Left renal pelvis (tissue), 4 donors: ENCODE results near the gene CORO2B. TPM values are rescaled to one million over a fixed set of nuclear protein-coding genes. Genes with fewer than 3 reads are reported as not detected.
"Not testable (repeated sequence)": the region's sequence is repeated elsewhere in the genome, so short reads cannot be mapped to it uniquely, and the experiment has no call there.

ENCODE experiments used
- DNase-seq, 4 donors: peaks; one replicate each; pipeline ENCODE4 v3.0.0-alpha.2; 2013; ENCODE audit warnings: low read depth in 4 of 4, low spot score in 3 of 4
- polyA plus RNA-seq, 4 donors: library from polyadenylated mRNA; unstranded; fragments of 120-200 nt; gene quantifications; one replicate each; pipeline ENCODE4 v1.2.1, GENCODE V29; 2013; ENCODE audit not compliant: insufficient read length in 4 of 4

The CORO2B gene
- polyA plus RNA-seq, 4 donors: 5.5 to 25.1 (median 22.6) TPM

- DNase-seq: no peak
Observed at GRCh38 chr15:68755731-68756130, 176.9 kb downstream of the CORO2B start.

- DNase-seq: not testable (repeated sequence)
Observed at GRCh38 chr15:68759982-68760579, 181.3 kb downstream of the CORO2B start.

GRCh38 chr15:68763063-68763462 lies 184.3 kb downstream of the CORO2B start:
- no peak for DNase-seq

GRCh38 chr15:68764090-68764489 lies 185.3 kb downstream of the CORO2B start:
- no peak for DNase-seq

- DNase-seq: no peak
Observed at GRCh38 chr15:68765602-68766368, 187.0 kb downstream of the CORO2B start.

GRCh38 chr15:68767833-68768232 lies 189.0 kb downstream of the CORO2B start:
- no peak for DNase-seq

- no peak for DNase-seq
Observed at GRCh38 chr15:68768321-68768720, 189.5 kb downstream of the CORO2B start.

GRCh38 chr15:68769702-68770101 lies 190.9 kb downstream of the CORO2B start:
- DNase-seq: no peak

- no peak for DNase-seq
Observed at GRCh38 chr15:68770216-68770615, 191.4 kb downstream of the CORO2B start.

GRCh38 chr15:68773036-68773435 lies 194.2 kb downstream of the CORO2B start:
- DNase-seq: no peak

- no peak for DNase-seq
Observed at GRCh38 chr15:68774120-68774519, 195.3 kb downstream of the CORO2B start.

GRCh38 chr15:68774521-68775235 lies 195.9 kb downstream of the CORO2B start:
- no peak for DNase-seq

- no peak for DNase-seq
Observed at GRCh38 chr15:68775236-68775577, 196.4 kb downstream of the CORO2B start.

- DNase-seq: no peak
Observed at GRCh38 chr15:68775671-68776476, 197.1 kb downstream of the CORO2B start.

GRCh38 chr15:68776477-68777270 lies 197.9 kb downstream of the CORO2B start:
- DNase-seq: no peak

Other genes starting within 250 kb of the CORO2B start
- gene ITGA11, start 146.8 kb upstream of the CORO2B start, polyA plus RNA-seq: 10 to 100 TPM in 1 of 4 donors, 1 to 10 TPM in 3; 3.4 to 23.2 (median 4.4) TPM
- 100 to 1,000 TPM; 188 to 338 (median 300) TPM for gene ANP32A, start 241.9 kb downstream of the CORO2B start, polyA plus RNA-seq